HepG2 (cell line): ENCODE data around the gene MCTS1. TPM values are rescaled to one million over a fixed set of nuclear protein-coding genes. Genes with fewer than 3 reads are reported as not detected.

Source experiments
- ATAC-seq: fragments of 200-7000 bp; cut with Tn5 transposase; 3 replicates; pipeline ENCODE4 v1.9.1; 2020; ENCODE audit warnings: mild to moderate bottlenecking, moderate library complexity
- BruUV-seq: library from RNA; stranded (reverse); fragments of 400-500 nt; replicated peaks from 2 replicates; lab custom pipeline; 2021; lab: Mats Ljungman, UMichigan
- CTCF ChIA-PET: fragments of 300-600 bp; formaldehyde crosslinking; extraction: SDS; loops from one replicate; lab custom pipeline; 2021; ENCODE audit warnings: low total read pairs, inconsistent platforms, low intra/inter-chr PET ratio; lab: Yijun Ruan, JAX
- POLR2A ChIA-PET: fragments of 350-600 bp; sonication (Branson Sonifier 250); formaldehyde crosslinking; loops from one replicate; lab custom pipeline; 2020; ENCODE audit warnings: antibody characterized with exemption, inconsistent platforms; lab: Yijun Ruan, JAX
- DNase-seq: peaks from one replicate; pipeline ENCODE4 v3.0.0-alpha.2; 2015; ENCODE audit warnings: low spot score
- FAIRE-seq: peaks from 3 replicates; lab custom pipeline; 2011; peaks lifted over from hg19 to GRCh38; lab: Jason Lieb, UNC
- H2AFZ ChIP-seq: one replicate; pipeline ENCODE4 v1.6.1; 2011; ENCODE audit warnings: low read length, inconsistent platforms
- H3K27ac ChIP-seq: fragments of 300-600 bp; 3 replicates; pipeline ENCODE4 v1.8.0; 2011; ENCODE audit warnings: mixed run types, mild to moderate bottlenecking, mixed read lengths, low read length, inconsistent platforms; ENCODE audit not compliant: insufficient read depth; ENCODE audit errors: extremely low read length
- H3K27me3 ChIP-seq, 2 experiments: fragments of 200-600 bp in 1 of 2; 2 replicates in 1 of 2; 3 replicates in 1 of 2; pipeline versions ENCODE4 v1.6.0 to v1.8.0; 2011; ENCODE audit warnings: low read length in 2 of 2, mild to moderate bottlenecking in 2 of 2, moderate library complexity in 2 of 2, inconsistent platforms in 1 of 2; ENCODE audit not compliant: insufficient read depth in 2 of 2, control insufficient read depth in 1 of 2
- H3K36me3 ChIP-seq, 2 experiments: fragments of 200-600 bp in 1 of 2; replicated peaks in 1 of 2; 2 replicates in 1 of 2; 3 replicates in 1 of 2; pipeline versions ENCODE4 v1.5.1 to v1.8.0; 2011; ENCODE audit warnings: low read length in 2 of 2, inconsistent platforms in 1 of 2; ENCODE audit not compliant: insufficient read depth in 2 of 2, control insufficient read depth in 1 of 2
- H3K4me1 ChIP-seq: 2 replicates; pipeline ENCODE4 v1.5.1; 2012; ENCODE audit warnings: low read length, inconsistent platforms; ENCODE audit not compliant: insufficient read depth
- H3K4me2 ChIP-seq: 2 replicates; pipeline ENCODE4 v1.6.0; 2011; ENCODE audit warnings: low read depth, low read length, inconsistent platforms
- H3K4me3 ChIP-seq, 3 experiments: fragments of 200-600 bp in 1 of 3; sonication (generic), shearing (Covaris generic) in 1 of 3; replicated peaks in 1 of 3; 2 replicates each; pipeline ENCODE4 v1.5.1; 2011 to 2016; ENCODE audit warnings: low read length in 3 of 3, inconsistent platforms in 2 of 3, low read depth in 2 of 3, mild to moderate bottlenecking in 2 of 3, control low read depth in 1 of 3, mixed read lengths in 1 of 3; ENCODE audit not compliant: insufficient read depth in 1 of 3
- H3K79me2 ChIP-seq: one replicate; pipeline ENCODE4 v1.6.1; 2011; ENCODE audit warnings: low read length, inconsistent platforms; ENCODE audit not compliant: insufficient read depth
- H3K9ac ChIP-seq: 2 replicates; pipeline ENCODE4 v1.6.0; 2011; ENCODE audit warnings: mild to moderate bottlenecking, low read depth, low read length, inconsistent platforms; ENCODE audit not compliant: insufficient read depth
- H3K9me3 ChIP-seq: 2 replicates; pipeline ENCODE4 v1.5.1; 2012; ENCODE audit warnings: mild to moderate bottlenecking, low read length
- H4K20me1 ChIP-seq: 2 replicates; pipeline ENCODE4 v1.6.0; 2011; ENCODE audit warnings: inconsistent platforms, mild to moderate bottlenecking, low read length, moderate library complexity; ENCODE audit not compliant: insufficient read depth
- ASH2L ChIP-seq: fragments of 300-600, 200-600 bp; sonication (generic); IDR thresholded peaks from 2 replicates; pipeline ENCODE4 v1.7.0; 2017; ENCODE audit warnings: low read depth, mild to moderate bottlenecking, moderate library complexity, mixed read lengths, low read length; ENCODE audit not compliant: insufficient read length
- HNRNPH1 ChIP-seq: fragments of 200-400 bp; formaldehyde crosslinking; optimal IDR thresholded peaks from 2 replicates; pipeline ENCODE3; 2017; ENCODE audit warnings: mild to moderate bottlenecking, low read depth, low read length
- LCORL ChIP-seq, 2 experiments: fragments of 450-650 bp in 1 of 2; sonication (generic) in 1 of 2; formaldehyde crosslinking in 1 of 2; IDR thresholded peaks; 2 replicates each; pipeline versions ENCODE4 v1.5.0 to v1.6.1; 2017 to 2020; ENCODE audit warnings: antibody characterized with exemption in 1 of 2, missing genetic modification reagents in 1 of 2
- SMAD9 ChIP-seq: sonication (generic); formaldehyde crosslinking; IDR thresholded peaks from 2 replicates; pipeline ENCODE4 v1.5.1; 2020; ENCODE audit warnings: mild to moderate bottlenecking, missing genetic modification reagents
- TGIF2 ChIP-seq: IDR thresholded peaks from 2 replicates; pipeline ENCODE4 v1.6.1; 2016; ENCODE audit warnings: control low read depth, missing compliant biosample characterization
- TOPORS ChIP-seq: sonication (generic); formaldehyde crosslinking; IDR thresholded peaks from 2 replicates; pipeline ENCODE4 v1.8.0; 2023; ENCODE audit warnings: mild to moderate bottlenecking, missing genetic modification reagents
- ZFP62 ChIP-seq: sonication (generic); formaldehyde crosslinking; IDR thresholded peaks from 2 replicates; pipeline ENCODE4 v1.4.0; 2020; ENCODE audit warnings: missing genetic modification reagents
- ZNF260 ChIP-seq: sonication (generic); formaldehyde crosslinking; IDR thresholded peaks from 2 replicates; pipeline ENCODE4 v1.4.0; 2020; ENCODE audit warnings: missing genetic modification reagents, low read depth, mild to moderate bottlenecking, borderline replicate concordance
- ZNF30 ChIP-seq: sonication (generic); formaldehyde crosslinking; IDR thresholded peaks from 2 replicates; pipeline ENCODE4 v1.5.0; 2020; ENCODE audit warnings: mild to moderate bottlenecking, missing genetic modification reagents
- ZSCAN30 ChIP-seq: sonication (generic); formaldehyde crosslinking; IDR thresholded peaks from 2 replicates; pipeline ENCODE4 v1.5.0; 2020; ENCODE audit warnings: mild to moderate bottlenecking, missing genetic modification reagents
- WGBS: methylation state at CpG from one replicate; pipeline ENCODE4 v1.1.6; 2017; ENCODE audit warnings: low lambda C conversion rate; 5-methylcytosine and 5-hydroxymethylcytosine counted together
- in situ Hi-C: cut with HindIII; loops from 2 replicates; pipeline ENCODE4 v1.10.0; 2017; ENCODE audit warnings: low pct_unique_long_range_greater_than_20kb; ENCODE audit not compliant: extremely low pct_ligation_motif_present
- intact Hi-C: fragments of 100-400 bp; cut with micrococcal nuclease; formaldehyde crosslinking; loops from one replicate; pipeline ENCODE4 v1.10.0; 2022; ENCODE audit not compliant: unreplicated experiment
- polyA plus RNA-seq, 8 experiments: library from polyadenylated mRNA; depleted of rRNA in 3 of 8; stranded (reverse) in 7 of 8; unstranded in 1 of 8; fragments of >200 nt; fragmentation: Illumina TruSeq in 4 of 8; extraction: Trizol in 4 of 8; gene quantifications; 2 replicates each; pipeline versions ENCODE4 v1.2.1 to v1.2.3, GENCODE V29; 2011 to 2016; ENCODE audit warnings: low read depth in 4 of 8, missing spikeins in 1 of 8, mixed read lengths in 1 of 8; ENCODE audit not compliant: insufficient read depth in 1 of 8
- total RNA-seq, 5 experiments: library from RNA; depleted of rRNA; stranded (reverse); fragments of >200 nt; fragmentation: Illumina TruSeq; extraction: Trizol; gene quantifications; 2 replicates each; pipeline ENCODE4 v1.2.3, GENCODE V29; 2016; ENCODE audit warnings: low read depth in 1 of 5
- TF ChIP-seq, protein P1 (sequence below), 2 experiments: IDR thresholded peaks; 2 replicates each; pipeline ENCODE4 v1.6.1; 2011 to 2012; ENCODE audit warnings: low read length in 2 of 2, borderline replicate concordance in 1 of 2, low read depth in 1 of 2, mild to moderate bottlenecking in 1 of 2, moderate library complexity in 1 of 2
- TF ChIP-seq, protein P2 (sequence below): IDR thresholded peaks from 2 replicates; pipeline ENCODE4 v1.4.0; 2020; ENCODE audit warnings: mild to moderate bottlenecking, missing genetic modification reagents

MCTS1 gene
- total and polyA plus RNA-seq, 2 of the 13 experiments (the other 11 are each of a cell fraction or from before 2014, with no cell fraction given) = 30.1 to 59.0 TPM

DNA sequence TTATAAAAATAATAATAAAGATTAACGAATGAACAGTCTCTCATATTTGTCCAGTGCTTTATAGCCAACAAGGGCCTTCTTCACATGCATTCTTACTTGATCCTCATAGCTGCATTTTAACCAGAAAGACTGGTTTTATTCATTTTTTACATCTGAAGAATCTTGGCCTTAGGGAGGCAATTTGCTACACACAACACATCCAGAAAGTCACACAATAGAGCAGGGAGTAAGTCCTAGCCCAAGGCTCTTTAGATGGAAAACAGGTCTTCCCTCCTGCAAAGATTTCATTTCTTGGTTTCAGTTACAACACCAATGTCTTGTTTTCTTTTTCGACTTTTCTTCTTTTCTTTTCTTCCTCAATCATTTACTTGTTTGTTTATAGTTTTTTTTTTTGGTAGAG is 39.0 kb downstream of the MCTS1 start (continued):
- TF ChIP-seq ZNF30 (CRISPR knock-in tag) = no peak
- no peak for TF ChIP-seq LCORL (IDR thresholded peaks at IDR 0.05)
- TF ChIP-seq LCORL (CRISPR knock-in tag; IDR thresholded peaks at IDR 0.05) = no peak
- no peak for TF ChIP-seq ZFP62

DNA sequence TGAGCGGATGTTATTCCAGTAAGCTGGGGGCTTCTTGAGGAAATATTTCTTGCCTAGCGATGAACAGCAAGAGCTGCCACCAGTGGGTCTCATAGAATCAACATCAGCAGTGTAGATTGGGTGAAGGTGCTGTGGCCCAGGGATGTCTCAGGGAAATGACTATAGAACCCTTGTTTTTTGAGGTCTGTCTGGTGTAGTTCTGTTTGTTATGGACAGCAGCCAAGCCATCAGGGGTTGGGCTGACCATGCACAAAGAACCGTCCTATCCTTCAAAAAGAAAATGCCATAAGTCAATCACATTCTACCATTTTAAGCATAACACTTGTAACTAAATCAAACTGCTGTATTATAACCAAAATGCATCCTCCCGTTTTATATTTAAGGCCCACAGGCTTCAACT is 43.2 kb downstream of the MCTS1 start:
- Histone ChIP-seq H3K4me2 (peak overlapping the region; percentile 36; the same call in 1 of the 2 replicates), H4K20me1 (no peaks in the 10 kb centered on the region)
- peak; percentile 66; the same call in 2 of the 3 replicates for ATAC-seq
- intact Hi-C loops = loop anchor here (1.0 kb wide), 1 partner anchor 14 kb away; no protein-coding TSS in a partner anchor
- TF ChIP-seq TGIF2 (no peak), ZSCAN30 (no peak), ASH2L (no peak), ZNF260 (CRISPR knock-in tag) (no peak), SMAD9 (CRISPR knock-in tag) (no peak), HNRNPH1 (no peak), TOPORS (CRISPR knock-in tag) (no peak)
- TF ChIP-seq, protein P1, sequence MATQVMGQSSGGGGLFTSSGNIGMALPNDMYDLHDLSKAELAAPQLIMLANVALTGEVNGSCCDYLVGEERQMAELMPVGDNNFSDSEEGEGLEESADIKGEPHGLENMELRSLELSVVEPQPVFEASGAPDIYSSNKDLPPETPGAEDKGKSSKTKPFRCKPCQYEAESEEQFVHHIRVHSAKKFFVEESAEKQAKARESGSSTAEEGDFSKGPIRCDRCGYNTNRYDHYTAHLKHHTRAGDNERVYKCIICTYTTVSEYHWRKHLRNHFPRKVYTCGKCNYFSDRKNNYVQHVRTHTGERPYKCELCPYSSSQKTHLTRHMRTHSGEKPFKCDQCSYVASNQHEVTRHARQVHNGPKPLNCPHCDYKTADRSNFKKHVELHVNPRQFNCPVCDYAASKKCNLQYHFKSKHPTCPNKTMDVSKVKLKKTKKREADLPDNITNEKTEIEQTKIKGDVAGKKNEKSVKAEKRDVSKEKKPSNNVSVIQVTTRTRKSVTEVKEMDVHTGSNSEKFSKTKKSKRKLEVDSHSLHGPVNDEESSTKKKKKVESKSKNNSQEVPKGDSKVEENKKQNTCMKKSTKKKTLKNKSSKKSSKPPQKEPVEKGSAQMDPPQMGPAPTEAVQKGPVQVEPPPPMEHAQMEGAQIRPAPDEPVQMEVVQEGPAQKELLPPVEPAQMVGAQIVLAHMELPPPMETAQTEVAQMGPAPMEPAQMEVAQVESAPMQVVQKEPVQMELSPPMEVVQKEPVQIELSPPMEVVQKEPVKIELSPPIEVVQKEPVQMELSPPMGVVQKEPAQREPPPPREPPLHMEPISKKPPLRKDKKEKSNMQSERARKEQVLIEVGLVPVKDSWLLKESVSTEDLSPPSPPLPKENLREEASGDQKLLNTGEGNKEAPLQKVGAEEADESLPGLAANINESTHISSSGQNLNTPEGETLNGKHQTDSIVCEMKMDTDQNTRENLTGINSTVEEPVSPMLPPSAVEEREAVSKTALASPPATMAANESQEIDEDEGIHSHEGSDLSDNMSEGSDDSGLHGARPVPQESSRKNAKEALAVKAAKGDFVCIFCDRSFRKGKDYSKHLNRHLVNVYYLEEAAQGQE (IDR thresholded peaks at IDR 0.05; ENCODE audit: borderline replicate concordance in 1 of 2, low read depth in 1 of 2, low read length in 2 of 2) = 0 out of 4 replicates have a peak, but pooled peaks of 1 of the 2 experiments have one; percentile 49
- TF ChIP-seq, protein P2, sequence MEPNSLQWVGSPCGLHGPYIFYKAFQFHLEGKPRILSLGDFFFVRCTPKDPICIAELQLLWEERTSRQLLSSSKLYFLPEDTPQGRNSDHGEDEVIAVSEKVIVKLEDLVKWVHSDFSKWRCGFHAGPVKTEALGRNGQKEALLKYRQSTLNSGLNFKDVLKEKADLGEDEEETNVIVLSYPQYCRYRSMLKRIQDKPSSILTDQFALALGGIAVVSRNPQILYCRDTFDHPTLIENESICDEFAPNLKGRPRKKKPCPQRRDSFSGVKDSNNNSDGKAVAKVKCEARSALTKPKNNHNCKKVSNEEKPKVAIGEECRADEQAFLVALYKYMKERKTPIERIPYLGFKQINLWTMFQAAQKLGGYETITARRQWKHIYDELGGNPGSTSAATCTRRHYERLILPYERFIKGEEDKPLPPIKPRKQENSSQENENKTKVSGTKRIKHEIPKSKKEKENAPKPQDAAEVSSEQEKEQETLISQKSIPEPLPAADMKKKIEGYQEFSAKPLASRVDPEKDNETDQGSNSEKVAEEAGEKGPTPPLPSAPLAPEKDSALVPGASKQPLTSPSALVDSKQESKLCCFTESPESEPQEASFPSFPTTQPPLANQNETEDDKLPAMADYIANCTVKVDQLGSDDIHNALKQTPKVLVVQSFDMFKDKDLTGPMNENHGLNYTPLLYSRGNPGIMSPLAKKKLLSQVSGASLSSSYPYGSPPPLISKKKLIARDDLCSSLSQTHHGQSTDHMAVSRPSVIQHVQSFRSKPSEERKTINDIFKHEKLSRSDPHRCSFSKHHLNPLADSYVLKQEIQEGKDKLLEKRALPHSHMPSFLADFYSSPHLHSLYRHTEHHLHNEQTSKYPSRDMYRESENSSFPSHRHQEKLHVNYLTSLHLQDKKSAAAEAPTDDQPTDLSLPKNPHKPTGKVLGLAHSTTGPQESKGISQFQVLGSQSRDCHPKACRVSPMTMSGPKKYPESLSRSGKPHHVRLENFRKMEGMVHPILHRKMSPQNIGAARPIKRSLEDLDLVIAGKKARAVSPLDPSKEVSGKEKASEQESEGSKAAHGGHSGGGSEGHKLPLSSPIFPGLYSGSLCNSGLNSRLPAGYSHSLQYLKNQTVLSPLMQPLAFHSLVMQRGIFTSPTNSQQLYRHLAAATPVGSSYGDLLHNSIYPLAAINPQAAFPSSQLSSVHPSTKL (CRISPR knock-in tag) = 0 out of 2 replicates have a peak, but pooled peaks have one; percentile 10
- TF ChIP-seq, all 625 proteins: peak for 2
- Histone ChIP-seq H3K4me3 (no peak overlapping the region), H3K9ac (no peak overlapping the region), H2AFZ (no peak overlapping the region), H3K27ac (no peak overlapping the region), H3K79me2 (no peaks in the 10 kb centered on the region), H3K27me3 (no peaks in the 10 kb centered on the region), H3K9me3 (no peaks in the 10 kb centered on the region), H3K4me1 (peaks cover 12% of the 10 kb centered on the region), H3K36me3 (no peaks in the 10 kb centered on the region)
- FAIRE-seq (no peak), DNase-seq (peak; percentile 43)
- WGBS = 0% methylated on average over 3 of the region's 4 CpGs
- ChIA-PET POLR2A (no interaction called here), CTCF (no interaction called here)
- BruUV-seq = no TSS peak
- in situ Hi-C loops = no loop called here
